ENCODE data around the gene CDH10.

- TF ChIP-seq CTCF (IDR thresholded peaks at IDR 0.05; ENCODE audit: low read length) (no peak), EZH2 (IDR thresholded peaks at IDR 0.05; ENCODE audit: borderline replicate concordance, low read length) (no peak)
Measured at GRCh38 chr5:24630918-24631317, 13.9 kb downstream of the CDH10 start.

All from OCI-LY1 (cell line).